GM23248 (cell line): ENCODE measurements around the gene CAPS2. TPM values are rescaled to one million over a fixed set of nuclear protein-coding genes. Genes with fewer than 3 reads are reported as not detected.
A peak's percentile ranks its signal among the peaks of the same experiment; 100 is the strongest.

ENCODE experiments used
- DNase-seq: peaks from one replicate; pipeline ENCODE4 v3.0.0-alpha.2; 2015
- H2AFZ ChIP-seq: fragments of 200-600 bp; sonication (generic); 2 replicates; pipeline ENCODE4 v1.6.1; 2016; ENCODE audit warnings: antibody characterized with exemption
- H3F3A ChIP-seq: fragments of 200-600 bp; sonication (generic); 2 replicates; pipeline ENCODE4 v1.6.1; 2016; ENCODE audit warnings: mild to moderate bottlenecking, antibody characterized with exemption, mixed run types; ENCODE audit not compliant: insufficient read depth
- H3K27ac ChIP-seq: fragments of 200-600 bp; sonication (generic); 2 replicates; pipeline ENCODE4 v1.5.1; 2016; ENCODE audit warnings: mild to moderate bottlenecking
- H3K27me3 ChIP-seq: fragments of 200-600 bp; sonication (generic); replicated peaks from 2 replicates; pipeline ENCODE4 v1.6.1; 2016; ENCODE audit warnings: mild to moderate bottlenecking; ENCODE audit not compliant: insufficient read depth
- H3K36me3 ChIP-seq: fragments of 200-600 bp; sonication (generic); 2 replicates; pipeline ENCODE4 v1.6.1; 2016; ENCODE audit warnings: low read depth, mild to moderate bottlenecking
- H3K4me1 ChIP-seq: fragments of 200-600 bp; sonication (generic); 2 replicates; pipeline ENCODE4 v1.6.1; 2016; ENCODE audit warnings: mild to moderate bottlenecking; ENCODE audit not compliant: insufficient read depth
- H3K4me2 ChIP-seq: fragments of 200-600 bp; sonication (generic); one replicate; pipeline ENCODE4 v1.6.1; 2016; ENCODE audit warnings: mild to moderate bottlenecking; ENCODE audit not compliant: unreplicated experiment
- H3K4me3 ChIP-seq: fragments of 200-600 bp; sonication (generic); 2 replicates; pipeline ENCODE4 v1.5.1; 2016; ENCODE audit warnings: mild to moderate bottlenecking
- H3K79me2 ChIP-seq: fragments of 200-600 bp; sonication (generic); 2 replicates; pipeline ENCODE4 v1.6.1; 2016; ENCODE audit warnings: mild to moderate bottlenecking; ENCODE audit not compliant: insufficient read depth
- H3K9ac ChIP-seq: fragments of 200-600 bp; sonication (generic); 2 replicates; pipeline ENCODE4 v1.6.1; 2016; ENCODE audit warnings: mild to moderate bottlenecking
- H3K9me2 ChIP-seq: fragments of 200-600 bp; sonication (generic); 2 replicates; pipeline ENCODE4 v1.6.1; 2016; ENCODE audit warnings: mixed run types, mild to moderate bottlenecking, moderate library complexity; ENCODE audit not compliant: insufficient read depth
- H3K9me3 ChIP-seq: fragments of 200-600 bp; sonication (generic); one replicate; pipeline ENCODE4 v1.6.1; 2017; ENCODE audit warnings: low read depth
- H4K20me1 ChIP-seq: fragments of 200-600 bp; sonication (generic); 2 replicates; pipeline ENCODE4 v1.6.0; 2016; ENCODE audit not compliant: insufficient read depth
- EZH2 ChIP-seq: fragments of 200-600 bp; sonication (generic); IDR thresholded peaks from 2 replicates; pipeline ENCODE4 v1.6.1; 2018; ENCODE audit warnings: antibody characterized with exemption, mild to moderate bottlenecking; ENCODE audit not compliant: insufficient read depth, poor library complexity, severe bottlenecking
- EZH2phosphoT487 ChIP-seq: fragments of 200-600 bp; sonication (generic); IDR thresholded peaks from 2 replicates; pipeline ENCODE4 v1.6.1; 2018; ENCODE audit warnings: antibody characterized with exemption, moderate library complexity, mild to moderate bottlenecking, low read depth; ENCODE audit not compliant: insufficient read depth
- WGBS, 2 experiments: methylation state at CpG; one replicate each; pipeline ENCODE4 v1.1.6; 2015 to 2017; ENCODE audit warnings: low lambda C conversion rate in 2 of 2, low coverage in 1 of 2; ENCODE audit errors: missing lambda C conversion rate in 2 of 2; 5-methylcytosine and 5-hydroxymethylcytosine counted together
- in situ Hi-C: fragments of 300-500 bp; cut with MboI; formaldehyde crosslinking; loops from 2 replicates; pipeline ENCODE4 v1.15.0; 2020
- polyA plus RNA-seq: library from polyadenylated mRNA; unstranded; fragments of >200 nt; fragmentation: Nextera tagmentation; extraction: Ambion mirVana; gene quantifications from 2 replicates; pipeline ENCODE4 v1.2.1, GENCODE V29; 2016
- total RNA-seq: library from RNA; depleted of rRNA; stranded (reverse); fragments of >200 nt; shearing (Covaris generic); gene quantifications from 2 replicates; pipeline ENCODE4 v1.2.3, GENCODE V29; 2014; rRNA removed

The CAPS2 gene
- total RNA-seq, result 3.4 and 4.4 TPM in 2 replicates
- polyA plus RNA-seq, result 1.3 and 1.5 TPM in 2 replicates

GRCh38 chr12:75329918-75330826, at the start of gene CAPS2:
Gene CAPS2, minus strand, starts transcription at chr12:75330324. Its CDS starts 3,826 bp downstream, at chr12:75326498.
- no peaks in the 10 kb centered on the region for H3K27me3 ChIP-seq
- 0 out of 2 replicates have a peak, but pooled peaks cover 7% of the 10 kb centered on the region for H3F3A ChIP-seq
- no peaks in the 10 kb centered on the region for H3K9me3 ChIP-seq
- no peaks in the 10 kb centered on the region for H3K9me2 ChIP-seq
- peak within 1 kb of the TSS; percentile 77 for H3K4me2 ChIP-seq
- WGBS, 2 experiments, result 3 to 4% methylated on average over 38 to 39 of the region's 40 CpGs
- peak; percentile 93 for DNase-seq
- no peaks in the 10 kb centered on the region for H3K79me2 ChIP-seq
- no peaks in the 10 kb centered on the region for H4K20me1 ChIP-seq
- no peaks in the 10 kb centered on the region for H3K36me3 ChIP-seq
- TF ChIP-seq EZH2phosphoT487 (no peak), EZH2 (no peak)
- in situ Hi-C loops, result loop anchor here (5.0 kb wide), 1 partner anchor 157 kb away; no protein-coding TSS in a partner anchor
- peak within 1 kb of the TSS; percentile 66 for H3K9ac ChIP-seq
- peak within 1 kb of the TSS; percentile 88 for H2AFZ ChIP-seq
- 0 out of 2 replicates have a peak within 1 kb of the TSS, but pooled peaks have one; percentile 14 for H3K27ac ChIP-seq
- H3K4me3 ChIP-seq, result peak within 1 kb of the TSS; percentile 80
- H3K4me1 ChIP-seq, result peaks cover 3% of the 10 kb centered on the region; the same call in 1 of the 2 replicates

- in situ Hi-C loops, result no loop called here
- Histone ChIP-seq H3K9me3 (no peaks in the 10 kb centered on the region), H3F3A (no peaks in the 10 kb centered on the region), H3K4me3 (no peak overlapping the region), H3K27me3 (no peaks in the 10 kb centered on the region), H3K4me2 (no peak overlapping the region), H3K9me2 (no peaks in the 10 kb centered on the region), H3K4me1 (no peaks in the 10 kb centered on the region), H2AFZ (peak overlapping the region; percentile 56), H3K79me2 (no peaks in the 10 kb centered on the region), H3K36me3 (no peaks in the 10 kb centered on the region), H3K27ac (no peak overlapping the region), H3K9ac (no peak overlapping the region), H4K20me1 (no peaks in the 10 kb centered on the region)
- 40 to 60% methylated on average over 1 of the region's 1 CpG for WGBS, 2 experiments
- peak; percentile 23 for DNase-seq
- no peak for TF ChIP-seq EZH2
- no peak for TF ChIP-seq EZH2phosphoT487
Observed at GRCh38 chr12:75378354-75378753, 48.2 kb upstream of the CAPS2 start.

- H4K20me1 ChIP-seq, result no peaks in the 10 kb centered on the region
- TF ChIP-seq EZH2phosphoT487 (no peak), EZH2 (no peak)
- no peaks in the 10 kb centered on the region for H3K9me3 ChIP-seq
- H3K36me3 ChIP-seq, result no peaks in the 10 kb centered on the region
- no peaks in the 10 kb centered on the region for H3K4me1 ChIP-seq
- no peaks in the 10 kb centered on the region for H3F3A ChIP-seq
- no peak overlapping the region for H2AFZ ChIP-seq
- in situ Hi-C loops, result no loop called here
- no peak overlapping the region for H3K27ac ChIP-seq
- no peak overlapping the region for H3K4me3 ChIP-seq
- no peaks in the 10 kb centered on the region for H3K79me2 ChIP-seq
- WGBS, 2 experiments, result 96 to 98% methylated on average over 2 of the region's 2 CpGs
- no peaks in the 10 kb centered on the region for H3K9me2 ChIP-seq
- no peak overlapping the region for H3K4me2 ChIP-seq
- DNase-seq, result no peak
- H3K27me3 ChIP-seq, result no peaks in the 10 kb centered on the region
- H3K9ac ChIP-seq, result no peak overlapping the region
Observed at GRCh38 chr12:75374971-75375370, 44.8 kb upstream of the CAPS2 start.

GRCh38 chr12:75366629-75367028, 36.5 kb upstream of the CAPS2 start:
- Histone ChIP-seq H3K4me2 (no peak overlapping the region), H3K36me3 (no peaks in the 10 kb centered on the region), H2AFZ (0 out of 2 replicates have a peak overlapping the region, but pooled peaks have one; percentile 39), H3K79me2 (no peaks in the 10 kb centered on the region), H3K27ac (no peak overlapping the region), H3K27me3 (no peaks in the 10 kb centered on the region), H3F3A (peaks cover 7% of the 10 kb centered on the region; the same call in 1 of the 2 replicates), H3K9ac (no peak overlapping the region), H3K4me1 (peaks cover 11% of the 10 kb centered on the region; the same call in 1 of the 2 replicates), H3K9me3 (no peaks in the 10 kb centered on the region), H3K9me2 (no peaks in the 10 kb centered on the region), H3K4me3 (no peak overlapping the region), H4K20me1 (no peaks in the 10 kb centered on the region)
- peak; percentile 17 for DNase-seq
- TF ChIP-seq EZH2phosphoT487 (no peak), EZH2 (no peak)
- 74 to 88% methylated on average over 1 of the region's 1 CpG for WGBS, 2 experiments
- in situ Hi-C loops, result no loop called here
